HG03520 (cell line): ENCODE results near the gene OGA.
A peak's percentile ranks its signal among the peaks of the same experiment; 100 is the strongest.
"Not testable (repeated sequence)": the region's sequence is repeated elsewhere in the genome, so short reads cannot be mapped to it uniquely, and the experiment has no call there.

Experiments
- ATAC-seq: cut with Tn5 transposase; IDR thresholded peaks from one replicate; pipeline ENCODE4 v1.9.1; 2021; ENCODE audit warnings: mild to moderate bottlenecking, moderate library complexity; ENCODE audit not compliant: unreplicated experiment

OGA gene

GRCh38 chr10:101807158-101807557 lies 11.1 kb downstream of the OGA start:
- ATAC-seq: no peak

- no peak for ATAC-seq
Measured at GRCh38 chr10:101803511-101803910, 14.7 kb downstream of the OGA start.

GRCh38 chr10:101797403-101798059 lies 20.7 kb downstream of the OGA start:
- no peak for ATAC-seq

- ATAC-seq: no peak
Measured at GRCh38 chr10:101793526-101793925, 24.7 kb downstream of the OGA start.

GRCh38 chr10:101789686-101790085 lies 28.6 kb downstream of the OGA start:
- ATAC-seq: no peak

GRCh38 chr10:101789231-101789630 lies 29.0 kb downstream of the OGA start:
- ATAC-seq: not testable (repeated sequence)

GRCh38 chr10:101785801-101786200 lies 32.4 kb downstream of the OGA start:
- no peak for ATAC-seq

GRCh38 chr10:101784558-101784957 lies 33.7 kb downstream of the OGA start:
- no peak for ATAC-seq

- no peak for ATAC-seq
Measured at GRCh38 chr10:101783736-101784118, 34.5 kb downstream of the OGA start.

GRCh38 chr10:101782811-101783735 lies 35.2 kb downstream of the OGA start, which contains the start of gene NPM3:
Gene NPM3, minus strand, starts transcription at chr10:101783446. Its CDS starts 56 bp downstream, at chr10:101783390.
- ATAC-seq: peak; percentile 65

GRCh38 chr10:101781984-101782810 lies 36.0 kb downstream of the OGA start:
- no peak for ATAC-seq

GRCh38 chr10:101781655-101781983 lies 36.6 kb downstream of the OGA start:
- no peak for ATAC-seq

- ATAC-seq: no peak
Measured at GRCh38 chr10:101780818-101781654, 37.2 kb downstream of the OGA start.

- ATAC-seq: no peak
Measured at GRCh38 chr10:101780187-101780817, 37.9 kb downstream of the OGA start.

- no peak for ATAC-seq
Measured at GRCh38 chr10:101779544-101780186, 38.6 kb downstream of the OGA start.

- no peak for ATAC-seq
Measured at GRCh38 chr10:101778781-101779543, 39.3 kb downstream of the OGA start.

- no peak for ATAC-seq
Measured at GRCh38 chr10:101778151-101778780, 40.0 kb downstream of the OGA start.

GRCh38 chr10:101777619-101778145 lies 40.6 kb downstream of the OGA start:
- ATAC-seq: no peak
